Measurements from ENCODE around the gene MESD. TPM values are rescaled to one million over a fixed set of nuclear protein-coding genes. Genes with fewer than 3 reads are reported as not detected.
A peak's percentile ranks its signal among the peaks of the same experiment; 100 is the strongest.

Gene MESD
- total and polyA plus RNA-seq, 9 of the 15 experiments (the other 6 are each of a cell fraction or from before 2014, with no cell fraction given), result 11.3 to 39.7 (median 22.8) TPM

GRCh38 chr15:80929689-80930088 is 59.9 kb downstream of the MESD start (continued):
- TF ChIP-seq RCOR1 (IDR thresholded peaks at IDR 0.05; ENCODE audit: borderline replicate concordance in 1 of 2, low read depth in 2 of 2, low read length in 2 of 2) (peak in 1 of 2 experiments; percentile 29; a peak in 1 of 4 replicates), ZBTB5 (IDR thresholded peaks at IDR 0.05) (no peak), ZNF133 (CRISPR knock-in tag; IDR thresholded peaks at IDR 0.05) (no peak), ZNF445 (CRISPR knock-in tag; IDR thresholded peaks at IDR 0.05; ENCODE audit: low read depth) (no peak), DPF2 (IDR thresholded peaks at IDR 0.05) (0 out of 2 replicates have a peak, but pooled peaks have one; percentile 35), ZNF76 (CRISPR knock-in tag; IDR thresholded peaks at IDR 0.05; ENCODE audit: borderline replicate concordance) (no peak), ZNF263 (CRISPR knock-in tag; IDR thresholded peaks at IDR 0.05; ENCODE audit: borderline replicate concordance) (no peak), EGR1 (conservative IDR thresholded peaks at IDR 0.05) (peak; percentile 55; the same call in 1 of the 2 replicates), ELK3 (CRISPR knock-in tag; IDR thresholded peaks at IDR 0.05) (no peak), ZFP91 (CRISPR knock-in tag; IDR thresholded peaks at IDR 0.05) (no peak), ARID1B (IDR thresholded peaks at IDR 0.05) (peak; percentile 39; the same call in 1 of the 2 replicates), ZNF274 (IDR thresholded peaks at IDR 0.05; ENCODE audit: borderline replicate concordance, low read depth, low read length) (no peak), ZNF408 (CRISPR knock-in tag; IDR thresholded peaks at IDR 0.05; ENCODE audit: low read depth) (no peak), BRF1 (IDR thresholded peaks at IDR 0.05; ENCODE audit: borderline replicate concordance, extremely low read depth, insufficient read length) (no peak), ETS2 (tag; IDR thresholded peaks at IDR 0.05; ENCODE audit: borderline replicate concordance, poor library complexity, severe bottlenecking) (no peak), FOSL1 (tag; conservative IDR thresholded peaks at IDR 0.05) (peak; percentile 42; the same call in 1 of the 2 replicates), ESRRA (IDR thresholded peaks at IDR 0.05; ENCODE audit: borderline replicate concordance, low read depth) (peak; percentile 87), GABPA (tag; conservative IDR thresholded peaks at IDR 0.05; ENCODE audit: low read depth) (no peak), ZNF766 (CRISPR knock-in tag; conservative IDR thresholded peaks at IDR 0.05) (no peak), CBFA2T3 (IDR thresholded peaks at IDR 0.05) (peak; percentile 53), CREB1 (IDR thresholded peaks at IDR 0.05) (no peak), CREB1 (CRISPR knock-in tag; IDR thresholded peaks at IDR 0.05) (no peak), NCOA1 (IDR thresholded peaks at IDR 0.05; ENCODE audit: low read depth) (no peak), POLR2H (tag; IDR thresholded peaks at IDR 0.05; ENCODE audit: low read depth) (no peak), SMARCB1 (IDR thresholded peaks at IDR 0.05; ENCODE audit: insufficient read length, low read depth) (no peak), HDAC8 (tag; IDR thresholded peaks at IDR 0.05) (no peak), MCM5 (IDR thresholded peaks at IDR 0.05; ENCODE audit: low read depth) (no peak), YBX1 (IDR thresholded peaks at IDR 0.05) (no peak)
